SK-N-SH (cell line): ENCODE results near the gene RNF8. TPM values are rescaled to one million over a fixed set of nuclear protein-coding genes. Genes with fewer than 3 reads are reported as not detected.

Experiments
- CTCF ChIA-PET: fragments of 300-600, 350-600 bp; formaldehyde crosslinking; extraction: SDS; loops from one replicate; lab custom pipeline; 2021; lab: Yijun Ruan, JAX
- POLR2A ChIA-PET: fragments of 350-600 bp; sonication (Branson Sonifier 250); formaldehyde crosslinking; extraction: SDS; loops from one replicate; lab custom pipeline; 2020; ENCODE audit warnings: antibody characterized with exemption, inconsistent platforms; lab: Yijun Ruan, JAX
- DNase-seq: peaks from one replicate; pipeline ENCODE4 v3.0.0; 2012
- H2AFZ ChIP-seq: fragments of 200-600 bp; sonication (generic); 2 replicates; pipeline ENCODE4 v1.8.1; 2016; ENCODE audit warnings: antibody characterized with exemption, mild to moderate bottlenecking, low read depth
- H3F3A ChIP-seq: fragments of 200-600 bp; sonication (generic); replicated peaks from 2 replicates; pipeline ENCODE3; 2016; ENCODE audit warnings: antibody characterized with exemption, mild to moderate bottlenecking; ENCODE audit not compliant: insufficient read depth
- H3K27ac ChIP-seq, 2 experiments: fragments of 200-500 bp in 1 of 2; fragments of 200-600 bp in 1 of 2; sonication (Bioruptor generic) in 1 of 2; sonication (generic), shearing (Covaris generic) in 1 of 2; 2 replicates each; pipeline versions ENCODE4 v1.5.1 to v1.6.1; 2014 to 2016; ENCODE audit warnings: low read depth in 2 of 2, inconsistent platforms in 1 of 2, low read length in 1 of 2, mild to moderate bottlenecking in 1 of 2, mixed read lengths in 1 of 2
- H3K27me3 ChIP-seq: fragments of 200-600 bp; sonication (generic), shearing (Covaris generic); 2 replicates; pipeline ENCODE4 v1.6.1; 2016; ENCODE audit warnings: mixed run types; ENCODE audit not compliant: insufficient read depth
- H3K36me3 ChIP-seq, 2 experiments: fragments of 200-500 bp in 1 of 2; fragments of 200-600 bp in 1 of 2; sonication (Bioruptor generic) in 1 of 2; sonication (generic) in 1 of 2; replicated peaks in 1 of 2; 2 replicates each; pipeline versions ENCODE3 to v1.5.1; 2014 to 2016; ENCODE audit warnings: low read length in 1 of 2, mild to moderate bottlenecking in 1 of 2; ENCODE audit not compliant: insufficient read depth in 2 of 2, control insufficient read depth in 1 of 2
- H3K4me1 ChIP-seq, 2 experiments: fragments of 200-500 bp in 1 of 2; fragments of 200-600 bp in 1 of 2; sonication (Bioruptor generic) in 1 of 2; sonication (generic), shearing (Covaris generic) in 1 of 2; 2 replicates each; pipeline versions ENCODE4 v1.5.1 to v1.6.1; 2014 to 2016; ENCODE audit warnings: low read depth in 1 of 2, low read length in 1 of 2, mixed run types in 1 of 2; ENCODE audit not compliant: insufficient read depth in 2 of 2, control insufficient read depth in 1 of 2
- H3K4me2 ChIP-seq: fragments of 200-600 bp; sonication (generic), shearing (Covaris generic); 2 replicates; pipeline ENCODE4 v1.6.1; 2017; ENCODE audit warnings: mixed run types
- H3K4me3 ChIP-seq, 2 experiments: fragments of 200-500 bp in 1 of 2; fragments of 200-600 bp in 1 of 2; sonication (Bioruptor generic) in 1 of 2; sonication (generic), shearing (Covaris generic) in 1 of 2; 2 replicates each; pipeline versions ENCODE4 v1.5.1 to v1.8.1; 2014 to 2016; ENCODE audit warnings: low read depth in 2 of 2, inconsistent platforms in 1 of 2, low read length in 1 of 2, mild to moderate bottlenecking in 1 of 2, mixed read lengths in 1 of 2, moderate library complexity in 1 of 2
- H3K79me2 ChIP-seq: fragments of 200-600 bp; sonication (generic); 2 replicates; pipeline ENCODE4 v1.8.1; 2017; ENCODE audit warnings: mild to moderate bottlenecking; ENCODE audit not compliant: insufficient read depth
- H3K9ac ChIP-seq: fragments of 200-600 bp; sonication (generic); 2 replicates; pipeline ENCODE4 v1.6.1; 2017; ENCODE audit warnings: mixed run types
- H3K9me2 ChIP-seq: fragments of 200-600 bp; sonication (generic); 2 replicates; pipeline ENCODE4 v1.6.1; 2017; ENCODE audit warnings: mixed run types
- H3K9me3 ChIP-seq: fragments of 200-600 bp; sonication (generic); 2 replicates; pipeline ENCODE4 v1.6.1; 2017; ENCODE audit warnings: mixed run types, mild to moderate bottlenecking, moderate library complexity
- H4K20me1 ChIP-seq: fragments of 200-600 bp; sonication (generic); 2 replicates; pipeline ENCODE4 v1.6.1; 2017; ENCODE audit warnings: mild to moderate bottlenecking, mixed run types; ENCODE audit not compliant: insufficient read depth
- CHD2 ChIP-seq: fragments of 150-350 bp; IDR thresholded peaks from 2 replicates; pipeline ENCODE4 v1.6.1; 2018; ENCODE audit warnings: low read length; ENCODE audit not compliant: partially characterized antibody
- EP300 ChIP-seq, 2 experiments: IDR thresholded peaks; 2 replicates each; pipeline versions ENCODE4 v1.4.0 to v1.6.1; 2012; ENCODE audit warnings: borderline replicate concordance in 1 of 2, low read depth in 1 of 2, low read length in 1 of 2
- EZH2phosphoT487 ChIP-seq: fragments of 200-600 bp; sonication (generic); IDR thresholded peaks from 2 replicates; pipeline ENCODE4 v1.6.1; 2017; ENCODE audit warnings: low read depth, mixed run types, mild to moderate bottlenecking, antibody characterized with exemption, moderate library complexity, borderline replicate concordance
- FOXM1 ChIP-seq: IDR thresholded peaks from 2 replicates; pipeline ENCODE4 v1.4.0; 2012; ENCODE audit warnings: low read depth, mild to moderate bottlenecking
- GABPA ChIP-seq: IDR thresholded peaks from 2 replicates; pipeline ENCODE4 v1.4.0; 2012; ENCODE audit warnings: low read depth, mild to moderate bottlenecking
- GATA2 ChIP-seq: sonication (generic); formaldehyde crosslinking; IDR thresholded peaks from 2 replicates; pipeline ENCODE4 v1.5.0; 2020; ENCODE audit warnings: mild to moderate bottlenecking, missing genetic modification reagents
- MAX ChIP-seq: IDR thresholded peaks from 2 replicates; pipeline ENCODE4 v1.4.0; 2012; ENCODE audit warnings: low read depth
- MEF2A ChIP-seq: IDR thresholded peaks from 2 replicates; pipeline ENCODE4 v1.4.0; 2012; ENCODE audit warnings: low read depth, borderline replicate concordance
- MXI1 ChIP-seq: IDR thresholded peaks from 2 replicates; pipeline ENCODE4 v1.6.1; 2012; ENCODE audit warnings: mild to moderate bottlenecking, low read depth, low read length, improper control_type of control experiment
- PBX3 ChIP-seq: IDR thresholded peaks from 2 replicates; pipeline ENCODE4; 2012
- RAD21 ChIP-seq: IDR thresholded peaks from 2 replicates; pipeline ENCODE4 v1.6.1; 2012; ENCODE audit warnings: mild to moderate bottlenecking, low read length
- RFX5 ChIP-seq: IDR thresholded peaks from 2 replicates; pipeline ENCODE4 v1.6.1; 2012; ENCODE audit warnings: mild to moderate bottlenecking, improper control_type of control experiment, low read length
- SIN3A ChIP-seq: IDR thresholded peaks from 2 replicates; pipeline ENCODE4 v1.6.1; 2012; ENCODE audit warnings: low read depth, mild to moderate bottlenecking, low read length, moderate library complexity, borderline replicate concordance
- SMC3 ChIP-seq: IDR thresholded peaks from 2 replicates; pipeline ENCODE4 v1.6.1; 2012; ENCODE audit warnings: low read depth, low read length, improper control_type of control experiment
- USF1 ChIP-seq: IDR thresholded peaks from 2 replicates; pipeline ENCODE4 v1.4.0; 2012; ENCODE audit warnings: low read depth, borderline replicate concordance
- WGBS: methylation state at CpG from one replicate; pipeline ENCODE4 v1.1.6; 2017; ENCODE audit warnings: low lambda C conversion rate; 5-methylcytosine and 5-hydroxymethylcytosine counted together
- polyA plus RNA-seq, 3 experiments: library from polyadenylated mRNA; depleted of rRNA; stranded (reverse); fragments of >200 nt; gene quantifications; 2 replicates each; pipeline ENCODE4 v1.2.3, GENCODE V29; 2012
- TF ChIP-seq, protein P1 (sequence below): IDR thresholded peaks from 2 replicates; pipeline ENCODE4 v1.6.1; 2012; ENCODE audit warnings: mild to moderate bottlenecking, low read depth, low read length, moderate library complexity
- TF ChIP-seq, protein P2 (sequence below): fragments of 150-350 bp; IDR thresholded peaks from 2 replicates; pipeline ENCODE4 v1.6.1; 2017; ENCODE audit warnings: antibody characterized with exemption, low read length, low read depth, borderline replicate concordance

RNF8 gene
- polyA plus RNA-seq, 1 of the 3 experiments (the other 2 are of a cell fraction), result 21.7 TPM

DNA sequence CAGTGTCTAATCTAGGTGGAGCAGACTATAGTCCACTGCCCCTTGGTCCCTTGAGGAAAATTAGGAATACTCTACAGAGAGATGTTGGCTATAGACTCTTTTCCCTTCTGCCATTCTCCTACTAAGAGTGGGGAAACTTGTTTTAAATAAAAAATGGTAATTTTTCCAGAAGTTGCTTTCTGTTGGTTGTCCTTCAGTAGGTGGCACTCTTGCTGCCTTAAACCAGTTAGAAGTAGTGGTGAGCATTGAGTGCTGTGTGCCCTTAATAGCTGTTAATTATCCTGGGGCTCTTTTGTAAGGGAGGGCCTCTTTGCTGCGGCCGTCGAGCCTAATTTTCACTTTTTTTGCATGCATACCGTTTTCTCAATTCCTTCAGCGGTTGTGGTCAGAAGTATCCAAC is 82.0 kb downstream of the RNF8 start:
- no peaks in the 10 kb centered on the region for H3K27me3 ChIP-seq
- H3K9me2 ChIP-seq, result no peaks in the 10 kb centered on the region
- DNase-seq, result no peak
- no peak overlapping the region for H3K4me2 ChIP-seq
- CTCF ChIA-PET, result interaction anchor here (0.9 to 1.6 kb wide), 8 partner anchors 14 to 102 kb away, joined by 3 to 6 read pairs (median 4); no protein-coding TSS in a partner anchor
- peaks cover 4 to 13% of the 10 kb centered on the region in 2 experiments; a peak in 2 of 4 replicates for H3K4me1 ChIP-seq
- no peak overlapping the region for H3K9ac ChIP-seq
- no peak overlapping the region for H3K4me3 ChIP-seq
- WGBS, result 88% methylated on average over 5 of the region's 5 CpGs
- peaks cover 3% of the 10 kb centered on the region for H3F3A ChIP-seq
- H3K79me2 ChIP-seq, result peaks cover 43% of the 10 kb centered on the region
- H3K36me3 ChIP-seq, result peaks cover 10 to 38% of the 10 kb centered on the region in 2 experiments
- H3K27ac ChIP-seq, result no peak overlapping the region
- TF ChIP-seq CHD2, result no peak
- TF ChIP-seq FOXM1, result no peak
- TF ChIP-seq RAD21, result peak; percentile 56
- TF ChIP-seq, all 33 proteins: peak for 1
- Histone ChIP-seq H2AFZ (no peak overlapping the region), H4K20me1 (no peaks in the 10 kb centered on the region; the same call in 1 of the 2 replicates), H3K9me3 (no peaks in the 10 kb centered on the region)
- POLR2A ChIA-PET, result no interaction called here

- DNase-seq, result no peak
- Histone ChIP-seq H3K9ac (no peak overlapping the region), H3K36me3 (peaks cover 24 to 53% of the 10 kb centered on the region in 2 experiments)
- TF ChIP-seq, protein P1, sequence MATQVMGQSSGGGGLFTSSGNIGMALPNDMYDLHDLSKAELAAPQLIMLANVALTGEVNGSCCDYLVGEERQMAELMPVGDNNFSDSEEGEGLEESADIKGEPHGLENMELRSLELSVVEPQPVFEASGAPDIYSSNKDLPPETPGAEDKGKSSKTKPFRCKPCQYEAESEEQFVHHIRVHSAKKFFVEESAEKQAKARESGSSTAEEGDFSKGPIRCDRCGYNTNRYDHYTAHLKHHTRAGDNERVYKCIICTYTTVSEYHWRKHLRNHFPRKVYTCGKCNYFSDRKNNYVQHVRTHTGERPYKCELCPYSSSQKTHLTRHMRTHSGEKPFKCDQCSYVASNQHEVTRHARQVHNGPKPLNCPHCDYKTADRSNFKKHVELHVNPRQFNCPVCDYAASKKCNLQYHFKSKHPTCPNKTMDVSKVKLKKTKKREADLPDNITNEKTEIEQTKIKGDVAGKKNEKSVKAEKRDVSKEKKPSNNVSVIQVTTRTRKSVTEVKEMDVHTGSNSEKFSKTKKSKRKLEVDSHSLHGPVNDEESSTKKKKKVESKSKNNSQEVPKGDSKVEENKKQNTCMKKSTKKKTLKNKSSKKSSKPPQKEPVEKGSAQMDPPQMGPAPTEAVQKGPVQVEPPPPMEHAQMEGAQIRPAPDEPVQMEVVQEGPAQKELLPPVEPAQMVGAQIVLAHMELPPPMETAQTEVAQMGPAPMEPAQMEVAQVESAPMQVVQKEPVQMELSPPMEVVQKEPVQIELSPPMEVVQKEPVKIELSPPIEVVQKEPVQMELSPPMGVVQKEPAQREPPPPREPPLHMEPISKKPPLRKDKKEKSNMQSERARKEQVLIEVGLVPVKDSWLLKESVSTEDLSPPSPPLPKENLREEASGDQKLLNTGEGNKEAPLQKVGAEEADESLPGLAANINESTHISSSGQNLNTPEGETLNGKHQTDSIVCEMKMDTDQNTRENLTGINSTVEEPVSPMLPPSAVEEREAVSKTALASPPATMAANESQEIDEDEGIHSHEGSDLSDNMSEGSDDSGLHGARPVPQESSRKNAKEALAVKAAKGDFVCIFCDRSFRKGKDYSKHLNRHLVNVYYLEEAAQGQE, result no peak
- TF ChIP-seq RFX5, result no peak
- no peak for TF ChIP-seq EZH2phosphoT487
- TF ChIP-seq CHD2, result no peak
- no peak for TF ChIP-seq GATA2 (CRISPR knock-in tag)
- TF ChIP-seq USF1, result no peak
- TF ChIP-seq PBX3, result no peak
- no peak for TF ChIP-seq MXI1
- no peak for TF ChIP-seq GABPA
- TF ChIP-seq, protein P2, sequence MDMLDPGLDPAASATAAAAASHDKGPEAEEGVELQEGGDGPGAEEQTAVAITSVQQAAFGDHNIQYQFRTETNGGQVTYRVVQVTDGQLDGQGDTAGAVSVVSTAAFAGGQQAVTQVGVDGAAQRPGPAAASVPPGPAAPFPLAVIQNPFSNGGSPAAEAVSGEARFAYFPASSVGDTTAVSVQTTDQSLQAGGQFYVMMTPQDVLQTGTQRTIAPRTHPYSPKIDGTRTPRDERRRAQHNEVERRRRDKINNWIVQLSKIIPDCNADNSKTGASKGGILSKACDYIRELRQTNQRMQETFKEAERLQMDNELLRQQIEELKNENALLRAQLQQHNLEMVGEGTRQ, result no peak
- no peak for TF ChIP-seq EP300 (IDR thresholded peaks at IDR 0.05; ENCODE audit: borderline replicate concordance in 1 of 2, low read depth in 1 of 2, low read length in 1 of 2)
- TF ChIP-seq MAX, result no peak
- no peak for TF ChIP-seq SMC3
- TF ChIP-seq SIN3A, result no peak
- TF ChIP-seq MEF2A, result no peak
- TF ChIP-seq, all 33 proteins: peak for 0
- 35% methylated on average over 1 of the region's 1 CpG for WGBS
- H3K4me2 ChIP-seq, result no peak overlapping the region
- no peaks in the 10 kb centered on the region; the same call in 1 of the 2 replicates for H4K20me1 ChIP-seq
- peaks cover 4 to 6% of the 10 kb centered on the region in 2 experiments; a peak in 2 of 4 replicates for H3K4me1 ChIP-seq
- ChIA-PET CTCF (interaction anchor here (1.0 to 2.2 kb wide), 4 partner anchors 12 to 253 kb away, joined by 3 to 6 read pairs (median 6); no protein-coding TSS in a partner anchor), POLR2A (interaction anchor here (0.9 kb wide), 1 partner anchor 127 kb away, joined by 3 read pairs; no protein-coding TSS in a partner anchor)
- no peak overlapping the region for H3K27ac ChIP-seq
- peaks cover 39% of the 10 kb centered on the region for H3K79me2 ChIP-seq
- H3K9me3 ChIP-seq, result no peaks in the 10 kb centered on the region
- H3F3A ChIP-seq, result peaks cover 3% of the 10 kb centered on the region
- no peak overlapping the region for H2AFZ ChIP-seq
- no peaks in the 10 kb centered on the region for H3K9me2 ChIP-seq
- no peaks in the 10 kb centered on the region for H3K27me3 ChIP-seq
- no peak overlapping the region for H3K4me3 ChIP-seq
These were observed 85.1 kb downstream of the RNF8 start for GRCh38 chr6:37438930-37439329.
